ENCODE data around the gene AGAP5. TPM values are rescaled to one million over a fixed set of nuclear protein-coding genes. Genes with fewer than 3 reads are reported as not detected.

The AGAP5 gene
- total and polyA plus RNA-seq, 2 donors (not counting 1 experiment from before 2014, with no cell fraction given) = 11.5 to 12.9 TPM

DNA sequence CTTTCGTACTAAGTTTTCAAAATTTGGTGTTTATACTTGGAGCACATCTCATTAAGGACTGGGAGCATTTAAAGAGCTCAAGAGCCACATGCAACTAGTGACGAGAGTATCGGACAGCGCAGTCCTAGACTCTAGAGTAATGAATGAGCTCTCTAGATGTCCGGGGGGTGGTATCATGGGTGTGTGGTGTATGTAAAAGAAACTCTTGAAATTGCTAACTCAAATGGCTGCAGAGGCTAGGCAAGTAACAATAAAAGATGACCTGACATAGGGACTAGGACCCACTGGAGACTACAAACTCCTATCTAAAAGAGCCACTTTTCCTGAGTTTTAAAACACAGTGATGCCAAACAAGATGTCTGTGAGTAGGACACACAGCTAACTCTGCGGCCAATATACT, 70.6 kb downstream of the AGAP5 start:
- peaks cover 9% of the 10 kb centered on the region for H3K79me2 ChIP-seq (ENCODE audit: control insufficient read depth, insufficient read depth, low read length)
- no peaks in the 10 kb centered on the region for H4K20me1 ChIP-seq (ENCODE audit: control insufficient read depth, insufficient read depth, low read length, poor library complexity, severe bottlenecking)
- H3K9ac ChIP-seq (ENCODE audit: low read length) = no peak overlapping the region
- Mint-ChIP-seq H3K27me3 (no peaks in the 10 kb centered on the region), H3K4me1 (peaks cover 16% of the 10 kb centered on the region), H3K4me3 (peak overlapping the region; percentile 53), H3K9me3 (ENCODE audit: insufficient read depth) (no peaks in the 10 kb centered on the region), H3K27ac (peak overlapping the region; percentile 32)
- DNase-seq = no peak
- no peak overlapping the region for H2AFZ ChIP-seq (ENCODE audit: insufficient read depth, low read depth, low read length, poor library complexity, severe bottlenecking)
- WGBS (ENCODE audit: insufficient coverage) = 93% methylated on average over 3 of the region's 6 CpGs
- intact Hi-C loops (cut with micrococcal nuclease) = loop anchor here (10.0 kb wide), 1 partner anchor 248 kb away; the partner anchor contains the start of gene CAMK2G
- ChIA-PET POLR2A (interaction anchor here (0.7 kb wide), 1 partner anchor 80 kb away, joined by 3 read pairs; no protein-coding TSS in a partner anchor), CTCF (interaction anchor here (2.5 kb wide), 1 partner anchor 16 kb away, joined by 14 read pairs; no protein-coding TSS in a partner anchor)
- H3K9me3 ChIP-seq (ENCODE audit: control extremely low read depth in 1 of 3, control insufficient read depth in 2 of 3, insufficient read depth in 1 of 3, low read length in 2 of 3) = no peaks in the 10 kb centered on the region
- H3K4me3 ChIP-seq (ENCODE audit: control extremely low read depth in 1 of 5, extremely low read depth in 1 of 5, insufficient read depth in 1 of 5, low read depth in 2 of 5, low read length in 4 of 5) = no peak overlapping the region
- TF ChIP-seq, protein P1, sequence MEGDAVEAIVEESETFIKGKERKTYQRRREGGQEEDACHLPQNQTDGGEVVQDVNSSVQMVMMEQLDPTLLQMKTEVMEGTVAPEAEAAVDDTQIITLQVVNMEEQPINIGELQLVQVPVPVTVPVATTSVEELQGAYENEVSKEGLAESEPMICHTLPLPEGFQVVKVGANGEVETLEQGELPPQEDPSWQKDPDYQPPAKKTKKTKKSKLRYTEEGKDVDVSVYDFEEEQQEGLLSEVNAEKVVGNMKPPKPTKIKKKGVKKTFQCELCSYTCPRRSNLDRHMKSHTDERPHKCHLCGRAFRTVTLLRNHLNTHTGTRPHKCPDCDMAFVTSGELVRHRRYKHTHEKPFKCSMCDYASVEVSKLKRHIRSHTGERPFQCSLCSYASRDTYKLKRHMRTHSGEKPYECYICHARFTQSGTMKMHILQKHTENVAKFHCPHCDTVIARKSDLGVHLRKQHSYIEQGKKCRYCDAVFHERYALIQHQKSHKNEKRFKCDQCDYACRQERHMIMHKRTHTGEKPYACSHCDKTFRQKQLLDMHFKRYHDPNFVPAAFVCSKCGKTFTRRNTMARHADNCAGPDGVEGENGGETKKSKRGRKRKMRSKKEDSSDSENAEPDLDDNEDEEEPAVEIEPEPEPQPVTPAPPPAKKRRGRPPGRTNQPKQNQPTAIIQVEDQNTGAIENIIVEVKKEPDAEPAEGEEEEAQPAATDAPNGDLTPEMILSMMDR (IDR thresholded peaks at IDR 0.05) = no peak
- no peak for TF ChIP-seq EZH2 (IDR thresholded peaks at IDR 0.05; ENCODE audit: borderline replicate concordance, insufficient read depth, low read depth, low read length, poor library complexity, severe bottlenecking)
- no peak overlapping the region for H3K27ac ChIP-seq (ENCODE audit: low read length in 2 of 2)
- H3K36me3 ChIP-seq (replicated peaks in 1 of 2; ENCODE audit: control extremely low read depth in 1 of 2, control insufficient read depth in 1 of 2, extremely low read depth in 1 of 2, insufficient read depth in 2 of 2, low read length in 1 of 2) = no peaks in the 10 kb centered on the region
- ATAC-seq (ENCODE audit: low read depth) = no peak
- H3K27me3 ChIP-seq (replicated peaks in 1 of 4; ENCODE audit: control extremely low read depth in 1 of 4, control insufficient read depth in 3 of 4, insufficient read depth in 4 of 4, low read length in 3 of 4) = no peaks in the 10 kb centered on the region
- H3K4me2 ChIP-seq (replicated peaks; ENCODE audit: low read depth, low read length, poor library complexity, severe bottlenecking) = no peak overlapping the region
- H3K4me1 ChIP-seq (ENCODE audit: control insufficient read depth in 2 of 2, insufficient read depth in 2 of 2, low read length in 2 of 2) = peaks cover 11% of the 10 kb centered on the region in 2 donors

All from B cell (primary cell).